GM04504 (cell line): ENCODE measurements around the gene SF3A1.

Experiments used
- DNase-seq: peaks from one replicate; pipeline ENCODE4 v3.0.0-alpha.2; 2012; ENCODE audit warnings: low read depth

The SF3A1 gene

GRCh38 chr22:30305519-30305905 lies 51.2 kb downstream of the SF3A1 start:
- DNase-seq, result no peak

- DNase-seq, result no peak
Measured at GRCh38 chr22:30304495-30305244, 52.0 kb downstream of the SF3A1 start.

- DNase-seq, result no peak
Measured at GRCh38 chr22:30302810-30303138, 53.9 kb downstream of the SF3A1 start.

- DNase-seq, result no peak
Measured at GRCh38 chr22:30301995-30302809, 54.5 kb downstream of the SF3A1 start.

- no peak for DNase-seq
Measured at GRCh38 chr22:30299322-30299721, 57.4 kb downstream of the SF3A1 start.

GRCh38 chr22:30297991-30298701 lies 58.5 kb downstream of the SF3A1 start:
- no peak for DNase-seq

- no peak for DNase-seq
Measured at GRCh38 chr22:30297276-30297990, 59.3 kb downstream of the SF3A1 start.

GRCh38 chr22:30296833-30297232 lies 59.9 kb downstream of the SF3A1 start:
- DNase-seq, result no peak

- DNase-seq, result no peak
Measured at GRCh38 chr22:30296324-30296723, 60.4 kb downstream of the SF3A1 start.

- no peak for DNase-seq
Measured at GRCh38 chr22:30295576-30295975, 61.1 kb downstream of the SF3A1 start.

GRCh38 chr22:30294830-30295229 lies 61.9 kb downstream of the SF3A1 start:
- DNase-seq, result no peak

GRCh38 chr22:30294066-30294465 lies 62.6 kb downstream of the SF3A1 start:
- DNase-seq, result no peak

GRCh38 chr22:30293026-30293425 lies 63.7 kb downstream of the SF3A1 start:
- no peak for DNase-seq

- no peak for DNase-seq
Measured at GRCh38 chr22:30292069-30292970, 64.4 kb downstream of the SF3A1 start.

- DNase-seq, result no peak
Measured at GRCh38 chr22:30291058-30291892, 65.4 kb downstream of the SF3A1 start.

GRCh38 chr22:30290342-30291057 lies 66.2 kb downstream of the SF3A1 start:
- no peak for DNase-seq

GRCh38 chr22:30289980-30290313 lies 66.7 kb downstream of the SF3A1 start:
- DNase-seq, result no peak

- DNase-seq, result peak; percentile 95
Measured at GRCh38 chr22:30289141-30289979, 67.3 kb downstream of the SF3A1 start, which contains the start of gene CASTOR1. Gene CASTOR1, minus strand, starts transcription at chr22:30289505. Its CDS starts 8 bp downstream, at chr22:30289497.
